ENCODE data around the gene SLC46A1.

GRCh38 chr17:28381141-28381825 lies 24.7 kb downstream of the SLC46A1 start:
- TF ChIP-seq POLR2A (IDR thresholded peaks at IDR 0.05), result no peak
- TF ChIP-seq CTCF (IDR thresholded peaks at IDR 0.05), result no peak
